Measurements from ENCODE around the gene SLC24A3.

Gene SLC24A3

GRCh38 chr20:19758501-19759331 lies 546.3 kb downstream of the SLC24A3 start:
- DNase-seq: no peak

DNA sequence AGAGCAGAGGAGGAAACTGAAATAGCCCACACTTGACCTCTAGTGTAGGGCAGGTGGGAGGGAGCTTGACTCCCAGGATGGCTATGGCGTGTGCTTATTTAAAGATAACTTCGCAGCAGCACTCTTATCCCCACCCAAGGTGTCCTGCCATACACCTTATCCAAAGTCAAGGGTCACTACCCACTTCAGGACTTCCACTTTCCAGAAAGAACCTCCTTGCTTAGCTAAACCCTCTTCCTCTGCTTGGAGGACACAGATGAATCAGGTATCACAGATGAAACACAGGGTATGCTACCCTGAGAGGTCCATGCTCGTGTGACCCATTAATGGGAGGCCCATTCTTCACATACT lies 547.9 kb downstream of the SLC24A3 start:
- no peak for DNase-seq

DNA sequence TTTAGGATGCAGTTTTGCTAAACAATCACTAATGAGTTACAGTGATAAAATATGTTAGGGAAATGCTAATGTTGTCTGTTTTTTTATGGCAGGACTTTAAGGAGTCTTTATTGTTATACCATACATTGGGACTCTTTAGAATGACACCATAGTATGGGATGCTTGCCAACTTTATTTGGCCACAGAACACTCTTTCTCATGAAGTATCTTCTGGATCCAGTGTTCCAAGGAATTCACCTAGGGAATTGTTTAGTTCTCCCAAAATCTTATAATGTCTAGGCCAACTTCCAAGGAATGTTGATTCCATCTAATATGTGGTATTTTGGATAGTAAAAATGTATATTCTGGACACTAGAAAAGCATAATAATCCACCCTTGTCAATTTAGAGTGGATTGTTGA lies 548.9 kb downstream of the SLC24A3 start:
- DNase-seq: no peak

GRCh38 chr20:19761841-19762240 lies 549.4 kb downstream of the SLC24A3 start:
- no peak for DNase-seq

GRCh38 chr20:19764207-19764606 lies 551.8 kb downstream of the SLC24A3 start:
- no peak for DNase-seq

GRCh38 chr20:19765266-19765665 lies 552.8 kb downstream of the SLC24A3 start:
- DNase-seq: no peak

GRCh38 chr20:19765913-19766312 lies 553.5 kb downstream of the SLC24A3 start:
- DNase-seq: no peak

GRCh38 chr20:19767070-19767469 lies 554.6 kb downstream of the SLC24A3 start:
- DNase-seq: no peak

DNA sequence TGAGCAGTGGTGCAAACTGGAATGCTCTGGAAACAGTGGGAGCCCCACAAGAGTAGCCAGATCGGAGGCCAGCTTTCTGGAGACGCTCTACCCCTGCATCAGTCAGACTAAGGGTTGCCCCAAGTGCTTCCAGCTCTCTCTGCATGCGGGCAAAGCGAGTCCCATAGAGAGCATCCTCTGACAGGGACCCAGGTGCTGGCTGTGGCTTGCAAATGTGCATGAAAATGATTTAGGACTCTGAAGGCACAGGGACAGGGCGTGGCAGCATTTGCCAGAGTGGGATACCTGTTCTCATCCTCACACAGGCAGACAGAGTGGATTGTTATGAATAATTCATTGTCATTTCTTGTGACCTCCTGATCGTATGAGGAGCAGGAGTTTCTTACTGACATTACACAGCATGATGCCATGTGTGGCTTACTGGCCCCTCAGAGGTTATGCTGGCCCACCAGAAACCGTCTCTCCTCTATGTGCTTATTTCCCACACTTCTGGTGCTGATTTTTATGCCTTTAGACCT lies 555.9 kb downstream of the SLC24A3 start:
- no peak for DNase-seq

DNA sequence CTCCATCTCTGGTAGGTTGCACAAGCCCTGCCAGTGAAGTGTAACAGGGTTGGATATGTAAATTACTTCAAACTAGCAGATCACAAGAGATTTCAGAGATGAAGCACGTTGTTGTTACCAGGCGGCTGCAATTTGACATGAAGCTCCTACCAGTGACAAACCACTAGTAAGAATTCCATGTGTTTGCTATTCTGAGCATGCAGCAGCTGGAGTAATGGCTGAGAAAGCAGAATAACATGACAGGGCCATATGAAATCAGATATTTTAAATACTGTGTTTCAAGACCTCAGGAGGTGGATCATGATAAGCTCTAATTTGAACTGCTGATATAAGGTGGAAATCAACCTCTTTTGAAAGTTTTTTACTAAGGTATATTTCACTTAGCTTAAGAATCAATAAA lies 557.1 kb downstream of the SLC24A3 start:
- no peak for DNase-seq

DNA sequence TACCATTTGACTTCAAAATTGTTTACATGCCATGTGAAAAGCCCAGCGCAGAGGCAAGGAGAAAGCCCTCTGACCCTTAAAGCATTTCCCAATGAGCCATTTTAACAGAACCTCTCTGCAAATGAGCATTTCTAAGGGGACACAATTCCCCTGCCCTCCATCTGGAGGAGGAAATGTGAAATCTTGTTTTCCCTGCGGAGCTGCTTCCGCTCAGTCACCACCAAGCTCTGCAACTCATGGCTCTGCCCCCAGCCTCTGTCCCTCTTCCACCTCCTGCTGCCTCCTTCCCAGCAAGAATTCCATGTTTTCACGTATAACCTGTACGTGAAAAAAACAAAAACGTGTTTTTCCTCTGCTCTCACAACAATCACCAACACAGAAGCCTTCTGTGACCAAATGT lies 557.9 kb downstream of the SLC24A3 start:
- no peak for DNase-seq

GRCh38 chr20:19771031-19771430 lies 558.6 kb downstream of the SLC24A3 start:
- no peak for DNase-seq
